Subcutaneous adipose tissue (tissue), 4 donors: ENCODE results near the gene CBFA2T3. TPM values are rescaled to one million over a fixed set of nuclear protein-coding genes. Genes with fewer than 3 reads are reported as not detected.

Experiments used
- CTCF ChIP-seq: fragments of 450-650 bp; IDR thresholded peaks from one replicate; pipeline ENCODE4 v1.5.1; 2016; ENCODE audit warnings: low read depth, mild to moderate bottlenecking, control low read depth, antibody characterized with exemption, moderate library complexity
- total RNA-seq, 4 donors: library from RNA; depleted of rRNA; stranded (reverse); fragments of >200 nt; gene quantifications; one replicate each; pipeline ENCODE4 v1.1.0, GENCODE V29; 2016

The CBFA2T3 gene
- total RNA-seq, 4 donors from 2014 or later, result 0.49 to 6.6 (median 1.1) TPM

- TF ChIP-seq CTCF, result no peak
These were observed 2.5 kb upstream of the CBFA2T3 start for GRCh38 chr16:88979353-88980015.

DNA sequence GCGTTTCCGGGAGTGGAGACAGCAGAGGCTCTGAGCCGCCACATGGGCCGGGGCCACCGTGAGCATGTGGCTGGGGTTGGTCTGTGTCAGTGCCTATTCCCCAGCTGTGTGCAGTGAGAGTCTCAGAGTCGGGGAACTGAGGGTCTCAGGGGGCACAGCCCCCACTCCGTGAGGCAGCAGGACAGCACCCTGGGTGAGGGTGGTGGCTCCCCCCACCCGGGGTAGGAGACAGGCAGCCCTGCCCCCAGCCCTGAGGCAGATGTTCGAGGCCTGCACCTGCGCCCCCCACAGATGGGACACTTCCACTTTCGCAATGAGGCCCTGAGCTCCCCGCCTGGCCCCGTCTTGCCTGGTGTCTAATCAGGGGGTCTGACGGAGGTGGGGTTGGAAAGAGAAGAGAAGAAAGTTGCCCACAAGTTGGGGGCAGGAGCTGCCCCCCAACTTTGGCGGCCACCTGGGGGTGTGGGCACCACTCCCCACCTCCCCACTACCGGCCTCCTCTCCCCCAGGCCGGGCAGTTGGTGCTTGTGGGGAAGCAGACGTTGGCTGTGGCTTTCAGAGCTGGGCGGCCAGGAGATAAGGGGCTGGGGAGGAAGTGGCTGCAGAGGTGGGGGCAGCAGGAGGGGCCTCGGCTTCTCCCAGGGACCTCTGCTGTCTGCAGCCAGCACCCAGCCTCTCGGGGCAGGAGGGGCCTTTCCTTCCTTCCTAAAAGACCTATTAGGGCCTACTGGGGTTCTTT is 1.8 kb upstream of the CBFA2T3 start:
- TF ChIP-seq CTCF, result no peak

DNA sequence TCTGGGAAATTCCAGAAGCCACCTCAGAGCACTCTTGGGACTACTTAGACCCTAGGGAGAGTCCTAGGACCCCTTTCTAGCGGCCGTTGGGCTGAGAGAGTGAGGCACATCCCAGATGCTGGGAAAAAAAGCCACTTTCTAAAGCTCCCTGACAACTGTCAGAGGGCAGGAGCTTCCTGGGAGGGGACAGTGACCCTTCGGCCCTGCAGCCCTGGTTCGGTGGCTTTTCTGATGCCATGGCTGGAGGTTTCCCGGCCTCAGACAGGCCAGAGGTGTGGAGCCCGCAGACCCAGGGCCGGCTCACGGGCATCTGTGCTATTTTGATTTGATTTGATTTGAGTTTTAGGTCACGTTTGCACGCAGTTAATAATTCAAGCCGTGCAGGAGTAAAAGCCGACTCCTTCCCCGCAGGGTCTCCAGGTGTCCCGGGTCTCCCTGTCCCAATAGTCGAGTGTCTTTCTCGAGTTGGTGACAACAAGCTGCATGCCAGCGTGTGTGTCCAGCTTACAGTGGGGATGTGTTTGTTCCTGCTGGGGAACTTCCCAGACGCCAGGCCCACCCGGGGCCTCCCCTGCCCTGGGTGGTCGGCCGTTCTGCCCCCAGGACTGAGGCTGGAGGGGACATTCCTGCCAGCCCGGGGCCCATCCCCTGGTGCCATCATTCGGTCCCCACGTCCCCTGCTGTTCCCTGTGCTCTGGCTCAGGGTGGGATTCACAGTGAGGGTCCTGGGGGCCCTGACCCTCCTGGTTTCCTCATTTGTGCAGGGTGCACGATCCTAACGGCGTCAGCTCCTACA is 1.0 kb upstream of the CBFA2T3 start:
- no peak for TF ChIP-seq CTCF

DNA sequence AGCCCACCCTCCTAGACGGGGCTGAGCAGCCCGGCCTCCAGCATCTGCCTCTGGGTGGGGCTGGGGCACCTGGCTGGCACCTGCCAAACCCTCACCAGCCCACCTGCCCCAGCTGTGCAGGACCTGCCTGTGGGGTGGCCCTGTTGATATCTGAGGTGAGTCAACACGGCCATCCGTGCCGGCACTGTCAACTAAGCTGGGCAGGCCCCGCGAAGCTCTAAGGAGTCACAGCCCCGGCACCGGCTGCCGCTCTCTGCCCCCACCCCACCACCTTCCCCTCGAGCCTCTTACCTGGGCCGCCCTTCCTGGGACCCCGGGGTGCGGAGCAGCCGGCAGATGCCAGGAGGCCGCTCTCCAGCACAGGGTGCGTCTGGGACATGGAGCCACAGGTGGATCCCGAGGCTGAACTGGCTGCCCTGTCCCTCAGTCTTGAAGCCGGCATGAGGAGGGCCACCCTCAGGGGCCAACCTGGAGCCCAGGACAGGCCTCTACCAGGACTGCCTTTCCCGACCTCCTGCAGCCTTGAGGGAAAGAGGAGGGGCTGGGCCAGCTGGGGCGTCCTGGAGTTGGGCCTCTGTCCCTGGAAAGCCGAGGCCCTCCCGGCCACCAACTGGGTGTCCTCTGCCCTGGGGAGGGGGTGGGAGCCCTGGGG is 515 bp downstream of the CBFA2T3 start:
- TF ChIP-seq CTCF, result no peak

GRCh38 chr16:88975511-88976061 is 1.4 kb downstream of the CBFA2T3 start:
- no peak for TF ChIP-seq CTCF

- TF ChIP-seq CTCF, result no peak
These were observed 2.1 kb downstream of the CBFA2T3 start for GRCh38 chr16:88974916-88975215.
